GM12878 (cell line): ENCODE data around the gene PCDHA1. TPM values are rescaled to one million over a fixed set of nuclear protein-coding genes. Genes with fewer than 3 reads are reported as not detected.

Source experiments
- ATAC-seq: fragments of 200-7000 bp; cut with Tn5 transposase; 3 replicates; pipeline ENCODE4 v1.9.1; 2020; ENCODE audit warnings: mild to moderate bottlenecking, moderate library complexity
- BruUV-seq: library from RNA; stranded (reverse); fragments of 400-500 nt; replicated peaks from 2 replicates; lab custom pipeline; 2021; lab: Mats Ljungman, UMichigan
- CTCF ChIA-PET: fragments of 300-600 bp; sonication (Branson Sonifier 250); formaldehyde crosslinking; extraction: SDS; loops from one replicate; lab custom pipeline; 2021; ENCODE audit warnings: inconsistent platforms; lab: Yijun Ruan, JAX
- POLR2A ChIA-PET: fragments of 350-600 bp; formaldehyde crosslinking; extraction: SDS; loops from one replicate; lab custom pipeline; 2021; ENCODE audit warnings: inconsistent platforms; lab: Charles Lee
- RAD21 ChIA-PET: fragments of 300-600 bp; sonication (Branson Sonifier 250); formaldehyde crosslinking; loops from one replicate; lab custom pipeline; 2023; ENCODE audit warnings: antibody characterized with exemption; ENCODE audit not compliant: unreplicated experiment; lab: Charles Lee
- SMC1A ChIA-PET: fragments of 300-600 bp; sonication (Branson Sonifier 250); formaldehyde crosslinking; loops from one replicate; lab custom pipeline; 2023; ENCODE audit not compliant: unreplicated experiment, uncharacterized antibody; lab: Charles Lee
- DNase-seq: peaks from one replicate; pipeline ENCODE4 v3.0.0-alpha.2; 2011; ENCODE audit warnings: low read depth, low spot score
- FAIRE-seq: peaks from 3 replicates; lab custom pipeline; 2011; peaks lifted over from hg19 to GRCh38; lab: Jason Lieb, UNC
- H2AFZ ChIP-seq: 2 replicates; pipeline ENCODE4 v1.6.0; 2011; ENCODE audit warnings: low read depth, low read length, control low read depth; ENCODE audit not compliant: control insufficient read depth
- H3K27ac ChIP-seq: 2 replicates; pipeline ENCODE4 v1.5.1; 2011; ENCODE audit warnings: control low read depth; ENCODE audit not compliant: control insufficient read depth, insufficient read depth
- H3K27me3 ChIP-seq, 2 experiments: replicated peaks in 1 of 2; 2 replicates each; pipeline versions ENCODE4 v1.6.0 to v1.6.1; 2011; ENCODE audit warnings: low read length in 1 of 2; ENCODE audit not compliant: control insufficient read depth in 2 of 2, insufficient read depth in 2 of 2
- H3K36me3 ChIP-seq, 2 experiments: 2 replicates each; pipeline ENCODE4 v1.5.1; 2011; ENCODE audit warnings: low read length in 1 of 2; ENCODE audit not compliant: control insufficient read depth in 2 of 2, insufficient read depth in 2 of 2
- H3K4me1 ChIP-seq: 2 replicates; pipeline ENCODE4 v1.6.1; 2011; ENCODE audit warnings: mild to moderate bottlenecking, low read length, moderate library complexity, mixed read lengths; ENCODE audit not compliant: control insufficient read depth, insufficient read depth
- H3K4me2 ChIP-seq: 2 replicates; pipeline ENCODE4 v1.6.0; 2011; ENCODE audit warnings: control low read depth; ENCODE audit not compliant: control insufficient read depth, insufficient read depth
- H3K4me3 ChIP-seq: fragments of 200-600 bp; sonication (generic); 2 replicates; pipeline ENCODE4 v1.5.1; 2016
- H3K79me2 ChIP-seq: 2 replicates; pipeline ENCODE4 v1.6.0; 2011; ENCODE audit warnings: low read length; ENCODE audit not compliant: control insufficient read depth, insufficient read depth
- H3K9ac ChIP-seq: 2 replicates; pipeline ENCODE4 v1.8.0; 2011; ENCODE audit warnings: low read length, control low read depth, mixed read lengths; ENCODE audit not compliant: control insufficient read depth, insufficient read depth
- H3K9me3 ChIP-seq: replicated peaks from 3 replicates; pipeline ENCODE4 v1.5.1; 2011; ENCODE audit warnings: mild to moderate bottlenecking, low read length; ENCODE audit not compliant: control insufficient read depth, insufficient read depth
- H4K20me1 ChIP-seq: 2 replicates; pipeline ENCODE4 v1.6.0; 2011; ENCODE audit not compliant: control insufficient read depth, insufficient read depth
- CREB1 ChIP-seq: IDR thresholded peaks from 2 replicates; pipeline ENCODE4 v1.6.1; 2012; ENCODE audit warnings: low read depth, mild to moderate bottlenecking, inconsistent platforms
- CREM ChIP-seq: IDR thresholded peaks from 2 replicates; pipeline ENCODE4 v1.6.1; 2014; ENCODE audit warnings: antibody characterized with exemption, low read depth
- EGR1 ChIP-seq, 2 experiments: IDR thresholded peaks; 1 replicate in 1 of 2; 2 replicates in 1 of 2; pipeline ENCODE4 v1.6.1; 2011 to 2012; ENCODE audit warnings: low read depth in 2 of 2, low read length in 2 of 2, borderline replicate concordance in 1 of 2, mild to moderate bottlenecking in 1 of 2, moderate library complexity in 1 of 2
- HDAC2 ChIP-seq: fragments of 200-600 bp; sonication (generic); IDR thresholded peaks from 2 replicates; pipeline ENCODE4 v1.6.1; 2017
- IKZF1 ChIP-seq: fragments of 450-650 bp; conservative IDR thresholded peaks from 2 replicates; pipeline ENCODE4 v1.6.1; 2017; ENCODE audit warnings: antibody characterized with exemption, mild to moderate bottlenecking
- NBN ChIP-seq: fragments of 450-650 bp; IDR thresholded peaks from 2 replicates; pipeline ENCODE4 v1.6.1; 2016
- NFYB ChIP-seq: IDR thresholded peaks from 2 replicates; pipeline ENCODE4 v1.6.1; 2011; ENCODE audit warnings: low read depth, mild to moderate bottlenecking, low read length, improper control_type of control experiment, moderate library complexity; ENCODE audit not compliant: insufficient read depth
- POU2F2 ChIP-seq: IDR thresholded peaks from 3 replicates; pipeline ENCODE4 v1.6.1; 2011; ENCODE audit warnings: low read depth, mild to moderate bottlenecking, low read length, borderline replicate concordance
- RAD51 ChIP-seq: fragments of 450-650 bp; IDR thresholded peaks from 2 replicates; pipeline ENCODE4 v1.6.1; 2016; ENCODE audit warnings: moderate library complexity, mild to moderate bottlenecking, inconsistent platforms
- SUPT20H ChIP-seq: IDR thresholded peaks from 2 replicates; pipeline ENCODE4 v1.6.1; 2011; ENCODE audit warnings: low read depth, mild to moderate bottlenecking, low read length, moderate library complexity, borderline replicate concordance; ENCODE audit not compliant: control insufficient read depth
- WGBS: methylation state at CpG from one replicate; pipeline ENCODE4 v1.1.6; 2016; ENCODE audit warnings: low lambda C conversion rate; ENCODE audit not compliant: insufficient replicate concordance, insufficient coverage; ENCODE audit errors: missing lambda C conversion rate; 5-methylcytosine and 5-hydroxymethylcytosine counted together
- in situ Hi-C: fragments of 300-500 bp; cut with MboI; formaldehyde crosslinking; loops from 9 replicates; pipeline ENCODE4 v1.14.3; 2018; ENCODE audit warnings: mixed read lengths
- intact Hi-C: fragments of 100-400 bp; cut with micrococcal nuclease; formaldehyde crosslinking; loops from one replicate; pipeline ENCODE4 v1.14.2; 2022; ENCODE audit not compliant: unreplicated experiment
- polyA plus RNA-seq, 11 experiments: library from polyadenylated mRNA; depleted of rRNA in 4 of 11; unstranded in 6 of 11; stranded (reverse) in 5 of 11; fragments of >200 nt; fragmentation: Nextera tagmentation in 4 of 11; fragmentation: Illumina TruSeq in 1 of 11; extraction: Ambion mirVana in 4 of 11; extraction: Trizol in 1 of 11; gene quantifications; 1 replicate in 1 of 11; 2 replicates in 10 of 11; pipeline versions ENCODE4 v1.2.1 to v1.2.3, GENCODE V29; 2011 to 2016; ENCODE audit warnings: inconsistent platforms in 2 of 11, missing spikeins in 2 of 11, low read depth in 1 of 11
- total RNA-seq, 4 experiments: library from RNA; depleted of rRNA in 3 of 4; stranded (reverse); fragments of >200 nt in 3 of 4; fragmentation: Illumina TruSeq in 1 of 4; extraction: Trizol in 1 of 4; gene quantifications; 2 replicates each; pipeline versions ENCODE4 v1.2.1 to v1.2.3, GENCODE V29; 2013 to 2021
- TF ChIP-seq, protein P1 (sequence below): fragments of 450-650 bp; IDR thresholded peaks from 2 replicates; pipeline ENCODE4 v1.6.1; 2017; ENCODE audit warnings: mild to moderate bottlenecking, moderate library complexity
- TF ChIP-seq, protein P2 (sequence below): IDR thresholded peaks from 2 replicates; pipeline ENCODE4 v1.6.1; 2012; ENCODE audit warnings: low read length, inconsistent platforms
- TF ChIP-seq, protein P3 (sequence below): IDR thresholded peaks from 2 replicates; pipeline ENCODE4 v1.6.1; 2012; ENCODE audit warnings: improper control_type of control experiment, low read depth, low read length; ENCODE audit not compliant: insufficient replicate concordance

Gene PCDHA1
- total and polyA plus RNA-seq, 10 of the 15 experiments (the other 5 are each of a cell fraction or from before 2014, with no cell fraction given): 0.03 TPM; not detected in 9

DNA sequence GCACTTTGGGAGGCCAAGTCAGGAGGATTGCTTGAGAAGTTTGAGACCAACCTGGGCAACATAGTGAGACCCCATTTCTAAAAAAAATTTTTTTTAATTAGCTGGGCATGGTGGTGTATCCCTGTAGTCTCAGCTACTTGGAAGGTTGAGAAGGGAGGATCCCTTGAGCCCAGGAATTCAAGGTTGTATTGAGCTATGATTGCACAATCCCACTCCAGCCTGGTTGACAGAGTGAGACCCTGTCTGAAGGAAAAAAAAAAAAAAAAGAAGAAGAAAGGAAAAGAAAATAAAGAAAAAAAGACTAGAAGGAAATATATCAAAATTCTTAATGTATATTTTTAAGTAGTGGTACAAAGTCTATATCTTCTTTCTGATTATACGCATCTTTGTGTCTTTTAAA, 236.4 kb downstream of the PCDHA1 start (continued):
- TF ChIP-seq, protein P1, sequence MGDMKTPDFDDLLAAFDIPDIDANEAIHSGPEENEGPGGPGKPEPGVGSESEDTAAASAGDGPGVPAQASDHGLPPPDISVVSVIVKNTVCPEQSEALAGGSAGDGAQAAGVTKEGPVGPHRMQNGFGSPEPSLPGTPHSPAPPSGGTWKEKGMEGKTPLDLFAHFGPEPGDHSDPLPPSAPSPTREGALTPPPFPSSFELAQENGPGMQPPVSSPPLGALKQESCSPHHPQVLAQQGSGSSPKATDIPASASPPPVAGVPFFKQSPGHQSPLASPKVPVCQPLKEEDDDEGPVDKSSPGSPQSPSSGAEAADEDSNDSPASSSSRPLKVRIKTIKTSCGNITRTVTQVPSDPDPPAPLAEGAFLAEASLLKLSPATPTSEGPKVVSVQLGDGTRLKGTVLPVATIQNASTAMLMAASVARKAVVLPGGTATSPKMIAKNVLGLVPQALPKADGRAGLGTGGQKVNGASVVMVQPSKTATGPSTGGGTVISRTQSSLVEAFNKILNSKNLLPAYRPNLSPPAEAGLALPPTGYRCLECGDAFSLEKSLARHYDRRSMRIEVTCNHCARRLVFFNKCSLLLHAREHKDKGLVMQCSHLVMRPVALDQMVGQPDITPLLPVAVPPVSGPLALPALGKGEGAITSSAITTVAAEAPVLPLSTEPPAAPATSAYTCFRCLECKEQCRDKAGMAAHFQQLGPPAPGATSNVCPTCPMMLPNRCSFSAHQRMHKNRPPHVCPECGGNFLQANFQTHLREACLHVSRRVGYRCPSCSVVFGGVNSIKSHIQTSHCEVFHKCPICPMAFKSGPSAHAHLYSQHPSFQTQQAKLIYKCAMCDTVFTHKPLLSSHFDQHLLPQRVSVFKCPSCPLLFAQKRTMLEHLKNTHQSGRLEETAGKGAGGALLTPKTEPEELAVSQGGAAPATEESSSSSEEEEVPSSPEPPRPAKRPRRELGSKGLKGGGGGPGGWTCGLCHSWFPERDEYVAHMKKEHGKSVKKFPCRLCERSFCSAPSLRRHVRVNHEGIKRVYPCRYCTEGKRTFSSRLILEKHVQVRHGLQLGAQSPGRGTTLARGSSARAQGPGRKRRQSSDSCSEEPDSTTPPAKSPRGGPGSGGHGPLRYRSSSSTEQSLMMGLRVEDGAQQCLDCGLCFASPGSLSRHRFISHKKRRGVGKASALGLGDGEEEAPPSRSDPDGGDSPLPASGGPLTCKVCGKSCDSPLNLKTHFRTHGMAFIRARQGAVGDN: no peak
- TF ChIP-seq CREM: no peak

DNA sequence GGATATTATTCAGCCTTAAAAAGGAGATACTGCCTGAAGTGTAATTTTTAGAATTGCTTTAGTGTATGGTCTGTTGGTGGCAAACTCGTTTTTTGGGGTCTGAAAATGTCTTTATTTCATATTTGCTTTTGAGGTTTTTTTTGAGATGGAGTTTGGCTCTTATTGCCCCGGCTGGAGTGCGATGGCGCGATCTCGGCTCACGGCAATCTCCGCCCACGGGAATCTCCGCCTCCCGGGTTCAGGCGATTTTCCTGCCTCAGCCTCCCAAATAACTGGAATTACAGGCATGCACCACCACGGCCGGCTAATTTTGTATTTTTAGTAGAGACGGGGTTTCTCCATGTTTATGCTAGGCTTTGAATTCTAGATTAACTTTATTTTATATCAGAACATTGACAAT, 245.1 kb downstream of the PCDHA1 start:
- intact Hi-C loops: no loop called here
- Histone ChIP-seq H3K9ac (no peak overlapping the region), H3K36me3 (no peaks in the 10 kb centered on the region), H3K27ac (no peak overlapping the region), H3K79me2 (no peaks in the 10 kb centered on the region), H3K4me1 (no peaks in the 10 kb centered on the region), H3K9me3 (no peaks in the 10 kb centered on the region), H4K20me1 (no peaks in the 10 kb centered on the region), H3K4me3 (no peak overlapping the region), H2AFZ (no peak overlapping the region), H3K27me3 (no peaks in the 10 kb centered on the region), H3K4me2 (no peak overlapping the region)
- ChIA-PET SMC1A (no interaction called here), POLR2A (no interaction called here), RAD21 (no interaction called here), CTCF (no interaction called here)
- in situ Hi-C loops: loop anchor here (25.0 kb wide), 1 partner anchor 794 kb away; no protein-coding TSS in a partner anchor
- 55% methylated on average over 15 of the region's 15 CpGs for WGBS
- no peak for ATAC-seq
- BruUV-seq: no TSS peak
- no peak for DNase-seq
- no peak for FAIRE-seq
- TF ChIP-seq SUPT20H: no peak
- TF ChIP-seq HDAC2: no peak
- TF ChIP-seq POU2F2: no peak
- TF ChIP-seq CREB1: no peak
- TF ChIP-seq NFYB: no peak
- TF ChIP-seq IKZF1: no peak
- TF ChIP-seq, protein P2, sequence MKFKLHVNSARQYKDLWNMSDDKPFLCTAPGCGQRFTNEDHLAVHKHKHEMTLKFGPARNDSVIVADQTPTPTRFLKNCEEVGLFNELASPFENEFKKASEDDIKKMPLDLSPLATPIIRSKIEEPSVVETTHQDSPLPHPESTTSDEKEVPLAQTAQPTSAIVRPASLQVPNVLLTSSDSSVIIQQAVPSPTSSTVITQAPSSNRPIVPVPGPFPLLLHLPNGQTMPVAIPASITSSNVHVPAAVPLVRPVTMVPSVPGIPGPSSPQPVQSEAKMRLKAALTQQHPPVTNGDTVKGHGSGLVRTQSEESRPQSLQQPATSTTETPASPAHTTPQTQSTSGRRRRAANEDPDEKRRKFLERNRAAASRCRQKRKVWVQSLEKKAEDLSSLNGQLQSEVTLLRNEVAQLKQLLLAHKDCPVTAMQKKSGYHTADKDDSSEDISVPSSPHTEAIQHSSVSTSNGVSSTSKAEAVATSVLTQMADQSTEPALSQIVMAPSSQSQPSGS: no peak
- no peak for TF ChIP-seq EGR1 (IDR thresholded peaks at IDR 0.05; ENCODE audit: borderline replicate concordance in 1 of 2, low read depth in 2 of 2, low read length in 2 of 2)
- TF ChIP-seq RAD51: no peak
- TF ChIP-seq, protein P3, sequence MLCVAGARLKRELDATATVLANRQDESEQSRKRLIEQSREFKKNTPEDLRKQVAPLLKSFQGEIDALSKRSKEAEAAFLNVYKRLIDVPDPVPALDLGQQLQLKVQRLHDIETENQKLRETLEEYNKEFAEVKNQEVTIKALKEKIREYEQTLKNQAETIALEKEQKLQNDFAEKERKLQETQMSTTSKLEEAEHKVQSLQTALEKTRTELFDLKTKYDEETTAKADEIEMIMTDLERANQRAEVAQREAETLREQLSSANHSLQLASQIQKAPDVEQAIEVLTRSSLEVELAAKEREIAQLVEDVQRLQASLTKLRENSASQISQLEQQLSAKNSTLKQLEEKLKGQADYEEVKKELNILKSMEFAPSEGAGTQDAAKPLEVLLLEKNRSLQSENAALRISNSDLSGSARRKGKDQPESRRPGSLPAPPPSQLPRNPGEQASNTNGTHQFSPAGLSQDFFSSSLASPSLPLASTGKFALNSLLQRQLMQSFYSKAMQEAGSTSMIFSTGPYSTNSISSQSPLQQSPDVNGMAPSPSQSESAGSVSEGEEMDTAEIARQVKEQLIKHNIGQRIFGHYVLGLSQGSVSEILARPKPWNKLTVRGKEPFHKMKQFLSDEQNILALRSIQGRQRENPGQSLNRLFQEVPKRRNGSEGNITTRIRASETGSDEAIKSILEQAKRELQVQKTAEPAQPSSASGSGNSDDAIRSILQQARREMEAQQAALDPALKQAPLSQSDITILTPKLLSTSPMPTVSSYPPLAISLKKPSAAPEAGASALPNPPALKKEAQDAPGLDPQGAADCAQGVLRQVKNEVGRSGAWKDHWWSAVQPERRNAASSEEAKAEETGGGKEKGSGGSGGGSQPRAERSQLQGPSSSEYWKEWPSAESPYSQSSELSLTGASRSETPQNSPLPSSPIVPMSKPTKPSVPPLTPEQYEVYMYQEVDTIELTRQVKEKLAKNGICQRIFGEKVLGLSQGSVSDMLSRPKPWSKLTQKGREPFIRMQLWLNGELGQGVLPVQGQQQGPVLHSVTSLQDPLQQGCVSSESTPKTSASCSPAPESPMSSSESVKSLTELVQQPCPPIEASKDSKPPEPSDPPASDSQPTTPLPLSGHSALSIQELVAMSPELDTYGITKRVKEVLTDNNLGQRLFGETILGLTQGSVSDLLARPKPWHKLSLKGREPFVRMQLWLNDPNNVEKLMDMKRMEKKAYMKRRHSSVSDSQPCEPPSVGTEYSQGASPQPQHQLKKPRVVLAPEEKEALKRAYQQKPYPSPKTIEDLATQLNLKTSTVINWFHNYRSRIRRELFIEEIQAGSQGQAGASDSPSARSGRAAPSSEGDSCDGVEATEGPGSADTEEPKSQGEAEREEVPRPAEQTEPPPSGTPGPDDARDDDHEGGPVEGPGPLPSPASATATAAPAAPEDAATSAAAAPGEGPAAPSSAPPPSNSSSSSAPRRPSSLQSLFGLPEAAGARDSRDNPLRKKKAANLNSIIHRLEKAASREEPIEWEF: no peak
- TF ChIP-seq NBN: no peak
